Mammary epithelial cell (primary cell): ENCODE data around the gene NSUN4.

ENCODE experiments used
- EZH2 ChIP-seq: IDR thresholded peaks from 2 replicates; pipeline ENCODE4 v1.6.1; 2012; ENCODE audit warnings: low read length, inconsistent platforms, borderline replicate concordance
- TF ChIP-seq, protein P1 (sequence below), 2 donors: IDR thresholded peaks in 1 of 2; conservative IDR thresholded peaks in 1 of 2; 2 replicates each; pipeline ENCODE4 v1.5.1; 2011 to 2012; ENCODE audit warnings: inconsistent platforms in 2 of 2, low read length in 2 of 2, mild to moderate bottlenecking in 2 of 2, control low read depth in 1 of 2, low read depth in 1 of 2; ENCODE audit not compliant: insufficient read depth in 1 of 2; ENCODE audit errors: extremely low read depth in 1 of 2

DNA sequence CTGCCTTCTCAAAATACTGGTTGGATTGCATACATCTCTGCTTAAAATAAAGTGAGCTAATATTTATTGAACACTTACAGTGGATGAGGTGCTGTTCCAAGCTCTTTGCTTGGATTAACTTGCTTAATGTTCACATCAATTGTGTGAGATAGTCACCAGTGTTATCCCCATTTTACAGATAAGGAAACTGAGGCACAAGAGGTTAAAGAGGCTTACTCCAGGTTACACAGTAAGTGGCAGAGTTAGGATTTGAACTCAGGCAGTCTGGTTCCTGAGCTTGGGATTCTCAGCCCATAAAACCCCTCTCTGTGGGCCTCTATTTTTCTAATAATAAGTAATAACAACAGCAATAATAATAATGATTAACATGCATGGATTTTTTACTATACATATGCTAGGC lies 39.9 kb downstream of the NSUN4 start:
- TF ChIP-seq, protein P1, sequence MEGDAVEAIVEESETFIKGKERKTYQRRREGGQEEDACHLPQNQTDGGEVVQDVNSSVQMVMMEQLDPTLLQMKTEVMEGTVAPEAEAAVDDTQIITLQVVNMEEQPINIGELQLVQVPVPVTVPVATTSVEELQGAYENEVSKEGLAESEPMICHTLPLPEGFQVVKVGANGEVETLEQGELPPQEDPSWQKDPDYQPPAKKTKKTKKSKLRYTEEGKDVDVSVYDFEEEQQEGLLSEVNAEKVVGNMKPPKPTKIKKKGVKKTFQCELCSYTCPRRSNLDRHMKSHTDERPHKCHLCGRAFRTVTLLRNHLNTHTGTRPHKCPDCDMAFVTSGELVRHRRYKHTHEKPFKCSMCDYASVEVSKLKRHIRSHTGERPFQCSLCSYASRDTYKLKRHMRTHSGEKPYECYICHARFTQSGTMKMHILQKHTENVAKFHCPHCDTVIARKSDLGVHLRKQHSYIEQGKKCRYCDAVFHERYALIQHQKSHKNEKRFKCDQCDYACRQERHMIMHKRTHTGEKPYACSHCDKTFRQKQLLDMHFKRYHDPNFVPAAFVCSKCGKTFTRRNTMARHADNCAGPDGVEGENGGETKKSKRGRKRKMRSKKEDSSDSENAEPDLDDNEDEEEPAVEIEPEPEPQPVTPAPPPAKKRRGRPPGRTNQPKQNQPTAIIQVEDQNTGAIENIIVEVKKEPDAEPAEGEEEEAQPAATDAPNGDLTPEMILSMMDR (conservative IDR thresholded peaks at IDR 0.05 in 1 of 2, IDR thresholded peaks at IDR 0.05 in 1 of 2; ENCODE audit: extremely low read depth in 1 of 2, insufficient read depth in 1 of 2, low read depth in 1 of 2, low read length in 2 of 2), result no peak
- TF ChIP-seq EZH2, result no peak
